Measurements from ENCODE around the gene TMEM117. TPM values are rescaled to one million over a fixed set of nuclear protein-coding genes. Genes with fewer than 3 reads are reported as not detected.

Gene TMEM117
- total and polyA plus RNA-seq, 10 of the 15 experiments (the other 5 are each of a cell fraction or from before 2014, with no cell fraction given): 3.1 to 8.2 (median 6.1) TPM

DNA sequence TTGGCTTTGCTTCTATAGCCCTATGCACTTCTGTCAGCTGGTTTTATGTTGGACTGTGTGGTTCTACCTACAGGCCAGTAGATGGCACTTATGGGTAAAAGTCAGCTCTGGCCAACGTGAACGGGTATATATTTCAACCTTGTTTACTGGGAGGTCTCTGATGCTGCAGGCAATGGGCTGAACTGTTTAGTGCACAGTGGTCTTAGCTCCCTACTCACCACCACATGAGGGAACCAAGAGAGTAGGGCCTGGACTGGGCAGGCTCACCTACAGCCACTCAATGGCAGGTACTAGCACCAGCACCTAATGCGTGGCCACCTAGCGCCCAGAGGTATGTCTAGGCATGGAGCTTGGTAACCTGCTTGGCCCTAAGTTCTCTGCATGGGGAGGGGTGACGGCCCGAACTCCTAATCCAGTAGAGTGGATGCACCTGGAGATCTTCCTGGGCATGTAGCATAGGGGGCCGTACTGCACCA lies 481.8 kb downstream of the TMEM117 start (continued):
- TF ChIP-seq, protein P1, sequence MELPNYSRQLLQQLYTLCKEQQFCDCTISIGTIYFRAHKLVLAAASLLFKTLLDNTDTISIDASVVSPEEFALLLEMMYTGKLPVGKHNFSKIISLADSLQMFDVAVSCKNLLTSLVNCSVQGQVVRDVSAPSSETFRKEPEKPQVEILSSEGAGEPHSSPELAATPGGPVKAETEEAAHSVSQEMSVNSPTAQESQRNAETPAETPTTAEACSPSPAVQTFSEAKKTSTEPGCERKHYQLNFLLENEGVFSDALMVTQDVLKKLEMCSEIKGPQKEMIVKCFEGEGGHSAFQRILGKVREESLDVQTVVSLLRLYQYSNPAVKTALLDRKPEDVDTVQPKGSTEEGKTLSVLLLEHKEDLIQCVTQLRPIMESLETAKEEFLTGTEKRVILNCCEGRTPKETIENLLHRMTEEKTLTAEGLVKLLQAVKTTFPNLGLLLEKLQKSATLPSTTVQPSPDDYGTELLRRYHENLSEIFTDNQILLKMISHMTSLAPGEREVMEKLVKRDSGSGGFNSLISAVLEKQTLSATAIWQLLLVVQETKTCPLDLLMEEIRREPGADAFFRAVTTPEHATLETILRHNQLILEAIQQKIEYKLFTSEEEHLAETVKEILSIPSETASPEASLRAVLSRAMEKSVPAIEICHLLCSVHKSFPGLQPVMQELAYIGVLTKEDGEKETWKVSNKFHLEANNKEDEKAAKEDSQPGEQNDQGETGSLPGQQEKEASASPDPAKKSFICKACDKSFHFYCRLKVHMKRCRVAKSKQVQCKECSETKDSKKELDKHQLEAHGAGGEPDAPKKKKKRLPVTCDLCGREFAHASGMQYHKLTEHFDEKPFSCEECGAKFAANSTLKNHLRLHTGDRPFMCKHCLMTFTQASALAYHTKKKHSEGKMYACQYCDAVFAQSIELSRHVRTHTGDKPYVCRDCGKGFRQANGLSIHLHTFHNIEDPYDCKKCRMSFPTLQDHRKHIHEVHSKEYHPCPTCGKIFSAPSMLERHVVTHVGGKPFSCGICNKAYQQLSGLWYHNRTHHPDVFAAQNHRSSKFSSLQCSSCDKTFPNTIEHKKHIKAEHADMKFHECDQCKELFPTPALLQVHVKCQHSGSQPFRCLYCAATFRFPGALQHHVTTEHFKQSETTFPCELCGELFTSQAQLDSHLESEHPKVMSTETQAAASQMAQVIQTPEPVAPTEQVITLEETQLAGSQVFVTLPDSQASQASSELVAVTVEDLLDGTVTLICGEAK (IDR thresholded peaks at IDR 0.05; ENCODE audit: borderline replicate concordance): no peak
- TF ChIP-seq KLF5 (IDR thresholded peaks at IDR 0.05; ENCODE audit: partially characterized antibody) (no peak), RUNX3 (IDR thresholded peaks at IDR 0.05; ENCODE audit: low read length) (0 out of 2 replicates have a peak, but pooled peaks have one; percentile 26), ZNF207 (IDR thresholded peaks at IDR 0.05; ENCODE audit: borderline replicate concordance) (0 out of 2 replicates have a peak, but pooled peaks have one; percentile 38), ZNF24 (IDR thresholded peaks at IDR 0.05) (no peak), BHLHE40 (IDR thresholded peaks at IDR 0.05; ENCODE audit: borderline replicate concordance in 1 of 2, low read depth in 2 of 2, low read length in 1 of 2) (no peak), HDGF (IDR thresholded peaks at IDR 0.05) (no peak), BMI1 (IDR thresholded peaks at IDR 0.05; ENCODE audit: borderline replicate concordance) (no peak), RBBP5 (conservative IDR thresholded peaks at IDR 0.05) (no peak), TCF12 (IDR thresholded peaks at IDR 0.05; ENCODE audit: low read depth, low read length) (no peak), NBN (IDR thresholded peaks at IDR 0.05) (no peak)
- TF ChIP-seq, protein P2, sequence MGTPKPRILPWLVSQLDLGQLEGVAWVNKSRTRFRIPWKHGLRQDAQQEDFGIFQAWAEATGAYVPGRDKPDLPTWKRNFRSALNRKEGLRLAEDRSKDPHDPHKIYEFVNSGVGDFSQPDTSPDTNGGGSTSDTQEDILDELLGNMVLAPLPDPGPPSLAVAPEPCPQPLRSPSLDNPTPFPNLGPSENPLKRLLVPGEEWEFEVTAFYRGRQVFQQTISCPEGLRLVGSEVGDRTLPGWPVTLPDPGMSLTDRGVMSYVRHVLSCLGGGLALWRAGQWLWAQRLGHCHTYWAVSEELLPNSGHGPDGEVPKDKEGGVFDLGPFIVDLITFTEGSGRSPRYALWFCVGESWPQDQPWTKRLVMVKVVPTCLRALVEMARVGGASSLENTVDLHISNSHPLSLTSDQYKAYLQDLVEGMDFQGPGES (IDR thresholded peaks at IDR 0.05): no peak
- TF ChIP-seq, protein P3, sequence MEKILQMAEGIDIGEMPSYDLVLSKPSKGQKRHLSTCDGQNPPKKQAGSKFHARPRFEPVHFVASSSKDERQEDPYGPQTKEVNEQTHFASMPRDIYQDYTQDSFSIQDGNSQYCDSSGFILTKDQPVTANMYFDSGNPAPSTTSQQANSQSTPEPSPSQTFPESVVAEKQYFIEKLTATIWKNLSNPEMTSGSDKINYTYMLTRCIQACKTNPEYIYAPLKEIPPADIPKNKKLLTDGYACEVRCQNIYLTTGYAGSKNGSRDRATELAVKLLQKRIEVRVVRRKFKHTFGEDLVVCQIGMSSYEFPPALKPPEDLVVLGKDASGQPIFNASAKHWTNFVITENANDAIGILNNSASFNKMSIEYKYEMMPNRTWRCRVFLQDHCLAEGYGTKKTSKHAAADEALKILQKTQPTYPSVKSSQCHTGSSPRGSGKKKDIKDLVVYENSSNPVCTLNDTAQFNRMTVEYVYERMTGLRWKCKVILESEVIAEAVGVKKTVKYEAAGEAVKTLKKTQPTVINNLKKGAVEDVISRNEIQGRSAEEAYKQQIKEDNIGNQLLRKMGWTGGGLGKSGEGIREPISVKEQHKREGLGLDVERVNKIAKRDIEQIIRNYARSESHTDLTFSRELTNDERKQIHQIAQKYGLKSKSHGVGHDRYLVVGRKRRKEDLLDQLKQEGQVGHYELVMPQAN (conservative IDR thresholded peaks at IDR 0.05): no peak
- TF ChIP-seq, protein P4, sequence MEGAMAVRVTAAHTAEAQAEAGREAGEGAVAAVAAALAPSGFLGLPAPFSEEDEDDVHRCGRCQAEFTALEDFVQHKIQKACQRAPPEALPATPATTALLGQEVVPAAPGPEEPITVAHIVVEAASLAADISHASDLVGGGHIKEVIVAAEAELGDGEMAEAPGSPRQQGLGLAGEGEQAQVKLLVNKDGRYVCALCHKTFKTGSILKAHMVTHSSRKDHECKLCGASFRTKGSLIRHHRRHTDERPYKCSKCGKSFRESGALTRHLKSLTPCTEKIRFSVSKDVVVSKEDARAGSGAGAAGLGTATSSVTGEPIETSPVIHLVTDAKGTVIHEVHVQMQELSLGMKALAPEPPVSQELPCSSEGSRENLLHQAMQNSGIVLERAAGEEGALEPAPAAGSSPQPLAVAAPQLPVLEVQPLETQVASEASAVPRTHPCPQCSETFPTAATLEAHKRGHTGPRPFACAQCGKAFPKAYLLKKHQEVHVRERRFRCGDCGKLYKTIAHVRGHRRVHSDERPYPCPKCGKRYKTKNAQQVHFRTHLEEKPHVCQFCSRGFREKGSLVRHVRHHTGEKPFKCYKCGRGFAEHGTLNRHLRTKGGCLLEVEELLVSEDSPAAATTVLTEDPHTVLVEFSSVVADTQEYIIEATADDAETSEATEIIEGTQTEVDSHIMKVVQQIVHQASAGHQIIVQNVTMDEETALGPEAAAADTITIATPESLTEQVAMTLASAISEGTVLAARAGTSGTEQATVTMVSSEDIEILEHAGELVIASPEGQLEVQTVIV (IDR thresholded peaks at IDR 0.05; ENCODE audit: borderline replicate concordance, partially characterized antibody): no peak
- TF ChIP-seq, protein P5, sequence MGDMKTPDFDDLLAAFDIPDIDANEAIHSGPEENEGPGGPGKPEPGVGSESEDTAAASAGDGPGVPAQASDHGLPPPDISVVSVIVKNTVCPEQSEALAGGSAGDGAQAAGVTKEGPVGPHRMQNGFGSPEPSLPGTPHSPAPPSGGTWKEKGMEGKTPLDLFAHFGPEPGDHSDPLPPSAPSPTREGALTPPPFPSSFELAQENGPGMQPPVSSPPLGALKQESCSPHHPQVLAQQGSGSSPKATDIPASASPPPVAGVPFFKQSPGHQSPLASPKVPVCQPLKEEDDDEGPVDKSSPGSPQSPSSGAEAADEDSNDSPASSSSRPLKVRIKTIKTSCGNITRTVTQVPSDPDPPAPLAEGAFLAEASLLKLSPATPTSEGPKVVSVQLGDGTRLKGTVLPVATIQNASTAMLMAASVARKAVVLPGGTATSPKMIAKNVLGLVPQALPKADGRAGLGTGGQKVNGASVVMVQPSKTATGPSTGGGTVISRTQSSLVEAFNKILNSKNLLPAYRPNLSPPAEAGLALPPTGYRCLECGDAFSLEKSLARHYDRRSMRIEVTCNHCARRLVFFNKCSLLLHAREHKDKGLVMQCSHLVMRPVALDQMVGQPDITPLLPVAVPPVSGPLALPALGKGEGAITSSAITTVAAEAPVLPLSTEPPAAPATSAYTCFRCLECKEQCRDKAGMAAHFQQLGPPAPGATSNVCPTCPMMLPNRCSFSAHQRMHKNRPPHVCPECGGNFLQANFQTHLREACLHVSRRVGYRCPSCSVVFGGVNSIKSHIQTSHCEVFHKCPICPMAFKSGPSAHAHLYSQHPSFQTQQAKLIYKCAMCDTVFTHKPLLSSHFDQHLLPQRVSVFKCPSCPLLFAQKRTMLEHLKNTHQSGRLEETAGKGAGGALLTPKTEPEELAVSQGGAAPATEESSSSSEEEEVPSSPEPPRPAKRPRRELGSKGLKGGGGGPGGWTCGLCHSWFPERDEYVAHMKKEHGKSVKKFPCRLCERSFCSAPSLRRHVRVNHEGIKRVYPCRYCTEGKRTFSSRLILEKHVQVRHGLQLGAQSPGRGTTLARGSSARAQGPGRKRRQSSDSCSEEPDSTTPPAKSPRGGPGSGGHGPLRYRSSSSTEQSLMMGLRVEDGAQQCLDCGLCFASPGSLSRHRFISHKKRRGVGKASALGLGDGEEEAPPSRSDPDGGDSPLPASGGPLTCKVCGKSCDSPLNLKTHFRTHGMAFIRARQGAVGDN (IDR thresholded peaks at IDR 0.05): no peak
- TF ChIP-seq, protein P6, sequence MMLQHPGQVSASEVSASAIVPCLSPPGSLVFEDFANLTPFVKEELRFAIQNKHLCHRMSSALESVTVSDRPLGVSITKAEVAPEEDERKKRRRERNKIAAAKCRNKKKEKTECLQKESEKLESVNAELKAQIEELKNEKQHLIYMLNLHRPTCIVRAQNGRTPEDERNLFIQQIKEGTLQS (IDR thresholded peaks at IDR 0.05; ENCODE audit: borderline replicate concordance, extremely low read depth, low read depth, low read length): no peak
